GM18858 (cell line): ENCODE measurements around the gene OR8D2.

Source experiments
- ATAC-seq: cut with Tn5 transposase; IDR thresholded peaks from one replicate; pipeline ENCODE4 v1.9.1; 2021; ENCODE audit not compliant: unreplicated experiment

Gene OR8D2

GRCh38 chr11:124320097-124320496, at the start of gene OR8D2:
OR8D2 (minus strand) TSS chr11:124320197; CDS start chr11:124320197, 0 bp downstream.
- no peak for ATAC-seq

GRCh38 chr11:124359566-124359965, 39.6 kb upstream of the OR8D2 start:
- ATAC-seq = no peak

- ATAC-seq = no peak
Measured at GRCh38 chr11:124346311-124346955, 26.4 kb upstream of the OR8D2 start.

GRCh38 chr11:124344346-124344745, 24.3 kb upstream of the OR8D2 start:
- ATAC-seq = no peak

- no peak for ATAC-seq
Measured at GRCh38 chr11:124340142-124340447, 20.1 kb upstream of the OR8D2 start.

- no peak for ATAC-seq
Measured at GRCh38 chr11:124339396-124340141, 19.6 kb upstream of the OR8D2 start.

- ATAC-seq = no peak
Measured at GRCh38 chr11:124331873-124332272, 11.9 kb upstream of the OR8D2 start.

- peak; percentile 96 for ATAC-seq
Measured at GRCh38 chr11:124329787-124330478, 9.9 kb upstream of the OR8D2 start.

GRCh38 chr11:124327775-124328174, 7.8 kb upstream of the OR8D2 start:
- ATAC-seq = no peak

GRCh38 chr11:124322356-124322755, 2.4 kb upstream of the OR8D2 start:
- no peak for ATAC-seq

GRCh38 chr11:124315052-124315451, 4.9 kb downstream of the OR8D2 start:
- no peak for ATAC-seq

- ATAC-seq = no peak
Measured at GRCh38 chr11:124313849-124314248, 6.1 kb downstream of the OR8D2 start, which contains the start of gene OR8D1. OR8D1 (minus strand) TSS chr11:124313949; CDS start chr11:124310766, 3,183 bp downstream.

- ATAC-seq = no peak
Measured at GRCh38 chr11:124313131-124313530, 6.9 kb downstream of the OR8D2 start.

GRCh38 chr11:124311670-124312069, 8.3 kb downstream of the OR8D2 start:
- ATAC-seq = no peak

- no peak for ATAC-seq
Measured at GRCh38 chr11:124311269-124311668, 8.7 kb downstream of the OR8D2 start.

- no peak for ATAC-seq
Measured at GRCh38 chr11:124310721-124311120, 9.3 kb downstream of the OR8D2 start.

- no peak for ATAC-seq
Measured at GRCh38 chr11:124307093-124307492, 12.9 kb downstream of the OR8D2 start.

GRCh38 chr11:124302347-124303125, 17.5 kb downstream of the OR8D2 start:
- no peak for ATAC-seq

GRCh38 chr11:124301548-124301947, 18.4 kb downstream of the OR8D2 start:
- no peak for ATAC-seq

- ATAC-seq = no peak
Measured at GRCh38 chr11:124297921-124298320, 22.1 kb downstream of the OR8D2 start.

GRCh38 chr11:124296016-124296415, 24.0 kb downstream of the OR8D2 start:
- no peak for ATAC-seq
